GM12878 (cell line): ENCODE measurements around the gene GGN. TPM values are rescaled to one million over a fixed set of nuclear protein-coding genes. Genes with fewer than 3 reads are reported as not detected.

Source experiments
- BRCA1 ChIP-seq: IDR thresholded peaks from 2 replicates; pipeline ENCODE4 v1.6.1; 2011; ENCODE audit warnings: low read depth, low read length, improper control_type of control experiment
- CBFB ChIP-seq: IDR thresholded peaks from 2 replicates; pipeline ENCODE4 v1.6.1; 2016; ENCODE audit warnings: antibody characterized with exemption, low read depth
- CEBPB ChIP-seq, 2 experiments: fragments of 150-350 bp in 1 of 2; IDR thresholded peaks; 2 replicates each; pipeline ENCODE4 v1.6.1; 2012 to 2014; ENCODE audit warnings: low read depth in 2 of 2, low read length in 2 of 2, borderline replicate concordance in 1 of 2, inconsistent platforms in 1 of 2
- CHD4 ChIP-seq: fragments of 200-600 bp; sonication (generic); IDR thresholded peaks from 2 replicates; pipeline ENCODE4 v1.6.1; 2016; ENCODE audit warnings: mild to moderate bottlenecking
- POU2F2 ChIP-seq: IDR thresholded peaks from 3 replicates; pipeline ENCODE4 v1.6.1; 2011; ENCODE audit warnings: low read depth, mild to moderate bottlenecking, low read length, borderline replicate concordance
- RBBP5 ChIP-seq: fragments of 200-600 bp; sonication (generic); conservative IDR thresholded peaks from 2 replicates; pipeline ENCODE4 v1.6.1; 2016
- RCOR1 ChIP-seq: conservative IDR thresholded peaks from 2 replicates; pipeline ENCODE4 v1.6.1; 2012; ENCODE audit warnings: low read depth, low read length, improper control_type of control experiment
- ZSCAN29 ChIP-seq: fragments of 450-650 bp; IDR thresholded peaks from 2 replicates; pipeline ENCODE4 v1.6.1; 2017; ENCODE audit warnings: mild to moderate bottlenecking, moderate library complexity
- polyA plus RNA-seq, 11 experiments: library from polyadenylated mRNA; depleted of rRNA in 4 of 11; unstranded in 6 of 11; stranded (reverse) in 5 of 11; fragments of >200 nt; fragmentation: Nextera tagmentation in 4 of 11; fragmentation: Illumina TruSeq in 1 of 11; extraction: Ambion mirVana in 4 of 11; extraction: Trizol in 1 of 11; gene quantifications; 1 replicate in 1 of 11; 2 replicates in 10 of 11; pipeline versions ENCODE4 v1.2.1 to v1.2.3, GENCODE V29; 2011 to 2016; ENCODE audit warnings: inconsistent platforms in 2 of 11, missing spikeins in 2 of 11, low read depth in 1 of 11
- total RNA-seq, 4 experiments: library from RNA; depleted of rRNA in 3 of 4; stranded (reverse); fragments of >200 nt in 3 of 4; fragmentation: Illumina TruSeq in 1 of 4; extraction: Trizol in 1 of 4; gene quantifications; 2 replicates each; pipeline versions ENCODE4 v1.2.1 to v1.2.3, GENCODE V29; 2013 to 2021
- TF ChIP-seq, protein P1 (sequence below): IDR thresholded peaks from 2 replicates; pipeline ENCODE4 v1.6.1; 2012; ENCODE audit warnings: improper control_type of control experiment, low read depth, low read length; ENCODE audit not compliant: insufficient replicate concordance
- TF ChIP-seq, protein P2 (sequence below): IDR thresholded peaks from 2 replicates; pipeline ENCODE4 v1.6.1; 2012; ENCODE audit warnings: low read length, inconsistent platforms
- TF ChIP-seq, protein P3 (sequence below): IDR thresholded peaks from 2 replicates; pipeline ENCODE4 v1.6.1; 2012; ENCODE audit warnings: low read depth, low read length, improper control_type of control experiment
- TF ChIP-seq, protein P4 (sequence below): fragments of 450-650 bp; IDR thresholded peaks from 2 replicates; pipeline ENCODE4 v1.6.1; 2017; ENCODE audit warnings: mild to moderate bottlenecking, moderate library complexity
- TF ChIP-seq, protein P5 (sequence below): fragments of 450-650 bp; IDR thresholded peaks from 2 replicates; pipeline ENCODE4 v1.6.1; 2017; ENCODE audit warnings: antibody characterized with exemption, mild to moderate bottlenecking, moderate library complexity
- TF ChIP-seq, protein P6 (sequence below): IDR thresholded peaks from 2 replicates; pipeline ENCODE4 v1.6.1; 2011; ENCODE audit warnings: low read depth, low read length, improper control_type of control experiment, borderline replicate concordance

GGN gene
- total and polyA plus RNA-seq, 10 of the 15 experiments (the other 5 are each of a cell fraction or from before 2014, with no cell fraction given), result not detected

DNA sequence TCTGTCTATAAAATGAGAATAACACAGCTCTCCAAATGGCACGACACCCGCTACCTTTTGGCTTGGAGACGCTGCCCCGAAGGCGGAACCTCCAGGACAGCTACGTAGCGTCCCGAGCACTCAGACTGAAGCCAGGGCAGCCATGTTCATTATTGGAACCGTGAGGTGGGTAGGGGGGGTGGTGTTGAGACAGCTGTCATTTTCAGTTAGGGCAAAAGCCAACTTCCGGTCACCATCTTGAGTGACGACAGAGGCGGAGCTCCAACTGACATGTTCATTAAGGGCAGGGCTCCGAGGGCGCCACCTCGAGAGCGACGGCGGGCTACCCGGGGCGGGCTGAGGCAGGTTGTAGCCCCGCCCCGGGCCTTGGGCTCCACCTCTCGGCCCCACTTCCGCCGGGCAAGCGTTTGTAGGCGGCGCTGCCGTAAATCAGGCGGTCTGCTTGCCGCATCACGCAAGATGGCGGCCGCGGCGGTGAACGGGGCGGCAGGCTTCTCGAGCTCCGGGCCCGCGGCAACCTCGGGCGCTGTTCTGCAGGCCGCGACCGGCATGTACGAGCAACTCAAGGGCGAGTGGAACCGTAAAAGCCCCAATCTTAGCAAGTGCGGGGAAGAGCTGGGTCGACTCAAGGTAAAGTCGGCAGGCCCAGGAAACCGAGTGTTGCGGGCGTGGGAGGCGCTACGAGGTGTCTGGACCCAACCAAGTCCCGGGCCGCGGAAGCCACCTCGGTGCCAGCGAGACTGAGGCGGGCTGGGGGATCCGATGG lies 13.3 kb downstream of the GGN start, which contains the start of gene PSMD8 (continued):
- TF ChIP-seq, protein P1, sequence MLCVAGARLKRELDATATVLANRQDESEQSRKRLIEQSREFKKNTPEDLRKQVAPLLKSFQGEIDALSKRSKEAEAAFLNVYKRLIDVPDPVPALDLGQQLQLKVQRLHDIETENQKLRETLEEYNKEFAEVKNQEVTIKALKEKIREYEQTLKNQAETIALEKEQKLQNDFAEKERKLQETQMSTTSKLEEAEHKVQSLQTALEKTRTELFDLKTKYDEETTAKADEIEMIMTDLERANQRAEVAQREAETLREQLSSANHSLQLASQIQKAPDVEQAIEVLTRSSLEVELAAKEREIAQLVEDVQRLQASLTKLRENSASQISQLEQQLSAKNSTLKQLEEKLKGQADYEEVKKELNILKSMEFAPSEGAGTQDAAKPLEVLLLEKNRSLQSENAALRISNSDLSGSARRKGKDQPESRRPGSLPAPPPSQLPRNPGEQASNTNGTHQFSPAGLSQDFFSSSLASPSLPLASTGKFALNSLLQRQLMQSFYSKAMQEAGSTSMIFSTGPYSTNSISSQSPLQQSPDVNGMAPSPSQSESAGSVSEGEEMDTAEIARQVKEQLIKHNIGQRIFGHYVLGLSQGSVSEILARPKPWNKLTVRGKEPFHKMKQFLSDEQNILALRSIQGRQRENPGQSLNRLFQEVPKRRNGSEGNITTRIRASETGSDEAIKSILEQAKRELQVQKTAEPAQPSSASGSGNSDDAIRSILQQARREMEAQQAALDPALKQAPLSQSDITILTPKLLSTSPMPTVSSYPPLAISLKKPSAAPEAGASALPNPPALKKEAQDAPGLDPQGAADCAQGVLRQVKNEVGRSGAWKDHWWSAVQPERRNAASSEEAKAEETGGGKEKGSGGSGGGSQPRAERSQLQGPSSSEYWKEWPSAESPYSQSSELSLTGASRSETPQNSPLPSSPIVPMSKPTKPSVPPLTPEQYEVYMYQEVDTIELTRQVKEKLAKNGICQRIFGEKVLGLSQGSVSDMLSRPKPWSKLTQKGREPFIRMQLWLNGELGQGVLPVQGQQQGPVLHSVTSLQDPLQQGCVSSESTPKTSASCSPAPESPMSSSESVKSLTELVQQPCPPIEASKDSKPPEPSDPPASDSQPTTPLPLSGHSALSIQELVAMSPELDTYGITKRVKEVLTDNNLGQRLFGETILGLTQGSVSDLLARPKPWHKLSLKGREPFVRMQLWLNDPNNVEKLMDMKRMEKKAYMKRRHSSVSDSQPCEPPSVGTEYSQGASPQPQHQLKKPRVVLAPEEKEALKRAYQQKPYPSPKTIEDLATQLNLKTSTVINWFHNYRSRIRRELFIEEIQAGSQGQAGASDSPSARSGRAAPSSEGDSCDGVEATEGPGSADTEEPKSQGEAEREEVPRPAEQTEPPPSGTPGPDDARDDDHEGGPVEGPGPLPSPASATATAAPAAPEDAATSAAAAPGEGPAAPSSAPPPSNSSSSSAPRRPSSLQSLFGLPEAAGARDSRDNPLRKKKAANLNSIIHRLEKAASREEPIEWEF, result no peak
- TF ChIP-seq, protein P2, sequence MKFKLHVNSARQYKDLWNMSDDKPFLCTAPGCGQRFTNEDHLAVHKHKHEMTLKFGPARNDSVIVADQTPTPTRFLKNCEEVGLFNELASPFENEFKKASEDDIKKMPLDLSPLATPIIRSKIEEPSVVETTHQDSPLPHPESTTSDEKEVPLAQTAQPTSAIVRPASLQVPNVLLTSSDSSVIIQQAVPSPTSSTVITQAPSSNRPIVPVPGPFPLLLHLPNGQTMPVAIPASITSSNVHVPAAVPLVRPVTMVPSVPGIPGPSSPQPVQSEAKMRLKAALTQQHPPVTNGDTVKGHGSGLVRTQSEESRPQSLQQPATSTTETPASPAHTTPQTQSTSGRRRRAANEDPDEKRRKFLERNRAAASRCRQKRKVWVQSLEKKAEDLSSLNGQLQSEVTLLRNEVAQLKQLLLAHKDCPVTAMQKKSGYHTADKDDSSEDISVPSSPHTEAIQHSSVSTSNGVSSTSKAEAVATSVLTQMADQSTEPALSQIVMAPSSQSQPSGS, result no peak
- TF ChIP-seq ZSCAN29 (no peak), BRCA1 (no peak), POU2F2 (peak; percentile 70; the same call in 2 of the 3 replicates), RBBP5 (no peak), RCOR1 (no peak), CEBPB (IDR thresholded peaks at IDR 0.05; ENCODE audit: borderline replicate concordance in 1 of 2, low read depth in 2 of 2, low read length in 2 of 2) (no peak), CHD4 (no peak), CBFB (peak; percentile 69; the same call in 1 of the 2 replicates)
- TF ChIP-seq, protein P3, sequence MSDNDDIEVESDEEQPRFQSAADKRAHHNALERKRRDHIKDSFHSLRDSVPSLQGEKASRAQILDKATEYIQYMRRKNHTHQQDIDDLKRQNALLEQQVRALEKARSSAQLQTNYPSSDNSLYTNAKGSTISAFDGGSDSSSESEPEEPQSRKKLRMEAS, result no peak
- TF ChIP-seq, protein P4, sequence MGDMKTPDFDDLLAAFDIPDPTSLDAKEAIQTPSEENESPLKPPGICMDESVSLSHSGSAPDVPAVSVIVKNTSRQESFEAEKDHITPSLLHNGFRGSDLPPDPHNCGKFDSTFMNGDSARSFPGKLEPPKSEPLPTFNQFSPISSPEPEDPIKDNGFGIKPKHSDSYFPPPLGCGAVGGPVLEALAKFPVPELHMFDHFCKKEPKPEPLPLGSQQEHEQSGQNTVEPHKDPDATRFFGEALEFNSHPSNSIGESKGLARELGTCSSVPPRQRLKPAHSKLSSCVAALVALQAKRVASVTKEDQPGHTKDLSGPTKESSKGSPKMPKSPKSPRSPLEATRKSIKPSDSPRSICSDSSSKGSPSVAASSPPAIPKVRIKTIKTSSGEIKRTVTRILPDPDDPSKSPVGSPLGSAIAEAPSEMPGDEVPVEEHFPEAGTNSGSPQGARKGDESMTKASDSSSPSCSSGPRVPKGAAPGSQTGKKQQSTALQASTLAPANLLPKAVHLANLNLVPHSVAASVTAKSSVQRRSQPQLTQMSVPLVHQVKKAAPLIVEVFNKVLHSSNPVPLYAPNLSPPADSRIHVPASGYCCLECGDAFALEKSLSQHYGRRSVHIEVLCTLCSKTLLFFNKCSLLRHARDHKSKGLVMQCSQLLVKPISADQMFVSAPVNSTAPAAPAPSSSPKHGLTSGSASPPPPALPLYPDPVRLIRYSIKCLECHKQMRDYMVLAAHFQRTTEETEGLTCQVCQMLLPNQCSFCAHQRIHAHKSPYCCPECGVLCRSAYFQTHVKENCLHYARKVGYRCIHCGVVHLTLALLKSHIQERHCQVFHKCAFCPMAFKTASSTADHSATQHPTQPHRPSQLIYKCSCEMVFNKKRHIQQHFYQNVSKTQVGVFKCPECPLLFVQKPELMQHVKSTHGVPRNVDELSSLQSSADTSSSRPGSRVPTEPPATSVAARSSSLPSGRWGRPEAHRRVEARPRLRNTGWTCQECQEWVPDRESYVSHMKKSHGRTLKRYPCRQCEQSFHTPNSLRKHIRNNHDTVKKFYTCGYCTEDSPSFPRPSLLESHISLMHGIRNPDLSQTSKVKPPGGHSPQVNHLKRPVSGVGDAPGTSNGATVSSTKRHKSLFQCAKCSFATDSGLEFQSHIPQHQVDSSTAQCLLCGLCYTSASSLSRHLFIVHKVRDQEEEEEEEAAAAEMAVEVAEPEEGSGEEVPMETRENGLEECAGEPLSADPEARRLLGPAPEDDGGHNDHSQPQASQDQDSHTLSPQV, result no peak
- TF ChIP-seq, protein P5, sequence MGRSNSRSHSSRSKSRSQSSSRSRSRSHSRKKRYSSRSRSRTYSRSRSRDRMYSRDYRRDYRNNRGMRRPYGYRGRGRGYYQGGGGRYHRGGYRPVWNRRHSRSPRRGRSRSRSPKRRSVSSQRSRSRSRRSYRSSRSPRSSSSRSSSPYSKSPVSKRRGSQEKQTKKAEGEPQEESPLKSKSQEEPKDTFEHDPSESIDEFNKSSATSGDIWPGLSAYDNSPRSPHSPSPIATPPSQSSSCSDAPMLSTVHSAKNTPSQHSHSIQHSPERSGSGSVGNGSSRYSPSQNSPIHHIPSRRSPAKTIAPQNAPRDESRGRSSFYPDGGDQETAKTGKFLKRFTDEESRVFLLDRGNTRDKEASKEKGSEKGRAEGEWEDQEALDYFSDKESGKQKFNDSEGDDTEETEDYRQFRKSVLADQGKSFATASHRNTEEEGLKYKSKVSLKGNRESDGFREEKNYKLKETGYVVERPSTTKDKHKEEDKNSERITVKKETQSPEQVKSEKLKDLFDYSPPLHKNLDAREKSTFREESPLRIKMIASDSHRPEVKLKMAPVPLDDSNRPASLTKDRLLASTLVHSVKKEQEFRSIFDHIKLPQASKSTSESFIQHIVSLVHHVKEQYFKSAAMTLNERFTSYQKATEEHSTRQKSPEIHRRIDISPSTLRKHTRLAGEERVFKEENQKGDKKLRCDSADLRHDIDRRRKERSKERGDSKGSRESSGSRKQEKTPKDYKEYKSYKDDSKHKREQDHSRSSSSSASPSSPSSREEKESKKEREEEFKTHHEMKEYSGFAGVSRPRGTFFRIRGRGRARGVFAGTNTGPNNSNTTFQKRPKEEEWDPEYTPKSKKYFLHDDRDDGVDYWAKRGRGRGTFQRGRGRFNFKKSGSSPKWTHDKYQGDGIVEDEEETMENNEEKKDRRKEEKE, result no peak
- TF ChIP-seq, protein P6, sequence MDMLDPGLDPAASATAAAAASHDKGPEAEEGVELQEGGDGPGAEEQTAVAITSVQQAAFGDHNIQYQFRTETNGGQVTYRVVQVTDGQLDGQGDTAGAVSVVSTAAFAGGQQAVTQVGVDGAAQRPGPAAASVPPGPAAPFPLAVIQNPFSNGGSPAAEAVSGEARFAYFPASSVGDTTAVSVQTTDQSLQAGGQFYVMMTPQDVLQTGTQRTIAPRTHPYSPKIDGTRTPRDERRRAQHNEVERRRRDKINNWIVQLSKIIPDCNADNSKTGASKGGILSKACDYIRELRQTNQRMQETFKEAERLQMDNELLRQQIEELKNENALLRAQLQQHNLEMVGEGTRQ, result no peak
